Ascending aorta (tissue), 2 donors: ENCODE data around the gene REP15. TPM values are rescaled to one million over a fixed set of nuclear protein-coding genes. Genes with fewer than 3 reads are reported as not detected.

Experiments used
- DNase-seq, 2 donors: peaks; one replicate each; pipeline ENCODE4 v3.0.0-alpha.2; 2019; ENCODE audit warnings: low spot score in 2 of 2
- H3K27ac ChIP-seq, 2 donors: fragments of 200-600 bp; sonication (generic); one replicate each; pipeline ENCODE4 v1.5.1; 2016 to 2017; ENCODE audit warnings: mild to moderate bottlenecking in 1 of 2
- H3K27me3 ChIP-seq: fragments of 200-600 bp; sonication (generic); one replicate; pipeline ENCODE4 v1.5.1; 2017
- H3K36me3 ChIP-seq, 2 donors: fragments of 200-600 bp; sonication (generic); one replicate each; pipeline ENCODE4 v1.5.1; 2016
- H3K4me1 ChIP-seq, 2 donors: fragments of 200-600 bp; sonication (generic); one replicate each; pipeline ENCODE4 v1.5.1; 2016 to 2017; ENCODE audit warnings: mild to moderate bottlenecking in 1 of 2
- H3K4me3 ChIP-seq, 2 donors: fragments of 200-600 bp; sonication (generic); one replicate each; pipeline ENCODE4 v1.5.1; 2016 to 2017; ENCODE audit warnings: mild to moderate bottlenecking in 1 of 2
- H3K9me3 ChIP-seq, 2 donors: fragments of 200-600 bp; sonication (generic); one replicate each; pipeline ENCODE4 v1.5.1; 2016
- intact Hi-C: fragments of 100-400 bp; cut with DNase I; formaldehyde crosslinking; loops from one replicate; pipeline ENCODE4 v1.15.1; 2023
- total RNA-seq: library from RNA; depleted of rRNA; stranded (reverse); fragments of >200 nt; gene quantifications from one replicate; pipeline ENCODE4 v1.1.0, GENCODE V29; 2016
- TF ChIP-seq, protein P1 (sequence below), 3 experiments: fragments of 200-600 bp in 2 of 3; fragments of 450-650 bp in 1 of 3; sonication (generic) in 2 of 3; IDR thresholded peaks; one replicate each; pipeline ENCODE4 v1.5.1; 2016 to 2019; ENCODE audit warnings: antibody characterized with exemption in 3 of 3, mild to moderate bottlenecking in 1 of 3, moderate library complexity in 1 of 3

Gene REP15
- total RNA-seq, 1 donor from 2014 or later, result not detected

DNA sequence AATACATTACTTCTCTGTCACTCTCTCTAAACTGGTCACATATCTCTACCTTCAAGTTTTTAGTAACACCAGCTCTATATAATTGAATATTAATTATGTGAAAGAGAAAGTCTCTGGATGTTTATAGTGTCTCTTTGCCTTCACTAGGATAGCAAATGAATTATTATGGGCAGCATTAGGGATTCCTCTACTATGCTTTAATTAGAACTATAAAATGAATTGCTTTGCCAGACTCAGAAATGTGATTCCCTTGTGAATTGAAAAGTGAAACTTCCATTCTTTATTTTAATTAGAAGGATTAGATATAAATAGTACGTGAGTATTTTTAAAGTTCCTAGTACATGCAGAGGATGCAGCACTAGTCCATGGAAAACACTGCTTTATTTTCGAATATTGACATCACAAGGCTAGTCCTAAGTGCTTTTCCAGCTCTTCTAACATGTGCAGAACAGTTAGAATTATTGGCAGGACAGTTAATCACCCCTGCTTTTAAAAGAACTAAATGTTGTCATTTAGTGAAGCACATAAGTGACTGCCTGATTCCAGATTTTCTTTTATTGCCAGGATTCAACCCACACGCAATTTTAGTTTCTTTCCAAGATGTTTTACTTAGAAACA is 23.0 kb upstream of the REP15 start:
- intact Hi-C loops, result no loop called here
- H3K4me3 ChIP-seq, result peak overlapping the region in 1 of 2 donors; percentile 49
- H3K27me3 ChIP-seq, result no peaks in the 10 kb centered on the region
- peaks cover 9 to 24% of the 10 kb centered on the region in 2 donors for H3K36me3 ChIP-seq
- peak overlapping the region; percentile 83 to 92 for H3K27ac ChIP-seq
- no peak for DNase-seq
- TF ChIP-seq, protein P1, sequence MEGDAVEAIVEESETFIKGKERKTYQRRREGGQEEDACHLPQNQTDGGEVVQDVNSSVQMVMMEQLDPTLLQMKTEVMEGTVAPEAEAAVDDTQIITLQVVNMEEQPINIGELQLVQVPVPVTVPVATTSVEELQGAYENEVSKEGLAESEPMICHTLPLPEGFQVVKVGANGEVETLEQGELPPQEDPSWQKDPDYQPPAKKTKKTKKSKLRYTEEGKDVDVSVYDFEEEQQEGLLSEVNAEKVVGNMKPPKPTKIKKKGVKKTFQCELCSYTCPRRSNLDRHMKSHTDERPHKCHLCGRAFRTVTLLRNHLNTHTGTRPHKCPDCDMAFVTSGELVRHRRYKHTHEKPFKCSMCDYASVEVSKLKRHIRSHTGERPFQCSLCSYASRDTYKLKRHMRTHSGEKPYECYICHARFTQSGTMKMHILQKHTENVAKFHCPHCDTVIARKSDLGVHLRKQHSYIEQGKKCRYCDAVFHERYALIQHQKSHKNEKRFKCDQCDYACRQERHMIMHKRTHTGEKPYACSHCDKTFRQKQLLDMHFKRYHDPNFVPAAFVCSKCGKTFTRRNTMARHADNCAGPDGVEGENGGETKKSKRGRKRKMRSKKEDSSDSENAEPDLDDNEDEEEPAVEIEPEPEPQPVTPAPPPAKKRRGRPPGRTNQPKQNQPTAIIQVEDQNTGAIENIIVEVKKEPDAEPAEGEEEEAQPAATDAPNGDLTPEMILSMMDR (IDR thresholded peaks at IDR 0.05), result no peak
- peaks cover 5 to 30% of the 10 kb centered on the region in 2 donors for H3K4me1 ChIP-seq
- no peaks in the 10 kb centered on the region for H3K9me3 ChIP-seq

DNA sequence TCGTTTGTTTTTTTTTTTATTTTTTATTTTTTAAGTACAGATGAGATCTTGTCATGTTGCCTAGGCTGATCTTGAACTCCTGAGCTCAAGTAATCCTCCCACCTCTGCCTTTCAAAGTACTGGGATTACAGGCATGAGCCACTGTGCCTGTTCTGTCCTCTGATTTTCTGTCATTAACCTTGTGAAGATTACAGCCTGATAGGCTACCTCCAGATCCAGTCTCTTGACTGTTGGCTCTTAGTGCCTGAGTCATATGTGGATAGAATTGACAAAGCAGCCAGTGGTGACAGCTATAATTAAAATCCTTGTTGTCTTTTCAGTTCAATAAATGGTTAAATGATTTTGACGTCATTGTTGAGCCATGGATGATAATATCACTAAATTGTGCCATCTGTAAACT is 21.3 kb upstream of the REP15 start:
- intact Hi-C loops, result no loop called here

DNA sequence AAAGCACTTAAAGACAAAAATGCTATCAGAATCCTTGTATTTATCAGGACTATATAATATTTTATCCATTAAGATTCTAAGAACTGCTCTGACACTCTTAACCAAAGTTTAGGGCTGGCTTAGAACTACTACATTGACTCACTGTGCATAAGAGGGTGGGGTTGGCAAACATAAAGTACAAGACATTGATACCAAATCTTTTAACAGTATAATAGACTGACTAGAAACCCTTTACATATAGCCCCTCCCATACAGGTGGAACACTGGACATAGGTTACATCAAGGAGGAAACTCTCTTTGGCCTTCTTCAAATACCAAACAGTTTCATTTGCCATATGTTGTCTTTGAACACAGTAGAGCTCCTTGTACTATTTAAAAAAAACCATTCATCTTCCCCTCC is 15.6 kb upstream of the REP15 start:
- DNase-seq, result no peak
- Histone ChIP-seq H3K4me1 (no peaks in the 10 kb centered on the region), H3K9me3 (no peaks in the 10 kb centered on the region), H3K4me3 (no peak overlapping the region), H3K36me3 (peaks cover 57 to 83% of the 10 kb centered on the region in 2 donors), H3K27me3 (no peaks in the 10 kb centered on the region), H3K27ac (no peak overlapping the region)
- intact Hi-C loops, result no loop called here
- TF ChIP-seq, protein P1 (IDR thresholded peaks at IDR 0.05), result no peak

More for the DNA sequence above, 21.3 kb upstream of the REP15 start:
- Histone ChIP-seq H3K4me1 (peaks cover 0 to 22% of the 10 kb centered on the region in 2 donors), H3K27me3 (no peaks in the 10 kb centered on the region), H3K4me3 (no peak overlapping the region), H3K36me3 (peaks cover 21 to 31% of the 10 kb centered on the region in 2 donors), H3K9me3 (no peaks in the 10 kb centered on the region), H3K27ac (peak overlapping the region; percentile 83 to 92)
- TF ChIP-seq, protein P1 (IDR thresholded peaks at IDR 0.05), result no peak
- no peak for DNase-seq

DNA sequence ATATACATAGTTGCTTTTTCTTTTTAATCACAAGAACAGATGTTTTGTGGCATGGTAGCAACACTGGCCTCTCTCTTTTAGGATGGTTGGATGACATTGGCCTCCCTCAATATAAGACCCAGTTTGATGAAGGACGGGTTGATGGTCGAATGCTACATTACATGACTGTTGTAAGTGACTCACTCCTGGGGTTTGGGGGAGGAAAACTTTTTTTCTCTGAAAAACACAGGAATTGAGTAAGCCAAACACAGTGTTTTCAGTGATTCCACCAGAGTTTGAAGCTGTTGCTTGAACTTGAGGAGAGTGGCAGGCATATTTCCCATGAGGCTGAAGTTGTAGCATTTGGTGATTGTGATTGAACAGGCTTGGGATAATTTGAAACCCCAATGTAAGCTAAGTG is 13.7 kb upstream of the REP15 start:
- no peak for DNase-seq
- Histone ChIP-seq H3K4me3 (no peak overlapping the region), H3K27me3 (no peaks in the 10 kb centered on the region), H3K4me1 (no peaks in the 10 kb centered on the region), H3K36me3 (peaks cover 52 to 81% of the 10 kb centered on the region in 2 donors), H3K9me3 (no peaks in the 10 kb centered on the region), H3K27ac (no peak overlapping the region)
- TF ChIP-seq, protein P1 (IDR thresholded peaks at IDR 0.05), result no peak
- intact Hi-C loops, result no loop called here

DNA sequence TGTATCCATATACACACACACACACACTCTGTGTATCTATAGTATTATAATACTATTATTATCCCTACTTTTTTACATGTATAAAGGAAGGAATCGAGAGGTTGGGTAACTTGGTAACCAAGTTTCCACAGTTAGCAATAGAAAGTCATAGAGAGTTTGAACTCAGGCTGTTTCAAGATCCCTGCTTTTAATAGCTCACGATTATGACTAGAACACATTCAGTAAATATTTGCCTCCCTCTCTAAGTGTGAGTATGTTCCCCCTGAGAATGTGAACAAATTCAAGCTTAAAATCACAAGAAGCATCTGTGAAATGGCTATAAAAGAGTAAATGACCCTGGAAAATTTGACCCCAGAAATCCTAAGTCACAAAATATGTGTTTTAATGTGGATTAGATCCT is 11.0 kb upstream of the REP15 start:
- H3K9me3 ChIP-seq, result no peaks in the 10 kb centered on the region
- H3K27me3 ChIP-seq, result no peaks in the 10 kb centered on the region
- H3K4me1 ChIP-seq, result no peaks in the 10 kb centered on the region
- no peak overlapping the region for H3K4me3 ChIP-seq
- H3K27ac ChIP-seq, result no peak overlapping the region
- intact Hi-C loops, result no loop called here
- H3K36me3 ChIP-seq, result peaks cover 62 to 92% of the 10 kb centered on the region in 2 donors
- TF ChIP-seq, protein P1 (IDR thresholded peaks at IDR 0.05), result no peak
- DNase-seq, result no peak
